Stimulated activated CD4-positive, alpha-beta T cell treated with anti-CD3 and anti-CD28 coated beads, Interleukin-1b, Interleukin-23, amount 100 ng/mL, for 4 hours (primary cell): ENCODE measurements around the gene CNTNAP2.

Source experiments
- DNase-seq, 2 donors: peaks; one replicate each; pipeline ENCODE4 v3.0.0-alpha.2; 2020; ENCODE audit warnings: low read depth in 2 of 2

Gene CNTNAP2

DNA sequence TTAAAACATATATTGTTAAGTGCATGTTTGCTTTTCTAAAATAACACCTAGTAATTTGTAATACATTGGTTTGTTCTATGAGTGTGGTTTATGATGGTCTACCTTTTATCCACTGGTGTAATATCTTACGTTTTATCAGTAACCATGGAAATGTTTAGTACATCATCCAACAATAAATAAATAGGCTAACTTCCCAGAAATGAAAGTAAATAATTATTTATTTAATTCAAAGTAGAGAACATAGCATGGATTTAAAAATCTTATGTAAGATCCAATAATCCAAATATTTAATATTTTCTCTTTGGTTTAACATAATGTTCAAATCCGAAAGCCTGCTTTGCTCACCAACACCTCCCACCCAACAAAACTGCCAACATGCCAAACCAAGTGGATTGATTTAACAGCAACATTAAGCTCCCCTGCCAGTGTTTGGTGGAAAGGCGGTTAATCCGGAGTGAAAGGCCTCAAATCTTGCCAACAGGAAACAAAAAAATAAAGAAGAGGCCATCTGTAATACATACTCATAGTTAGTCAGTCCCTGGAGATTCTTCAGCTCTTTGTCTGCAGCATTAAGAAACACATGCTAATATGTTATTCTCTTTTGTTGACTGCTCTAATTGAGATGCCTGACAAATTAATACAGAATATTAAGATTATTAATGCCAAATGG, 897.8 kb downstream of the CNTNAP2 start:
- DNase-seq = no peak

- no peak for DNase-seq
Measured at GRCh38 chr7:147015999-147016398, 899.4 kb downstream of the CNTNAP2 start.

DNA sequence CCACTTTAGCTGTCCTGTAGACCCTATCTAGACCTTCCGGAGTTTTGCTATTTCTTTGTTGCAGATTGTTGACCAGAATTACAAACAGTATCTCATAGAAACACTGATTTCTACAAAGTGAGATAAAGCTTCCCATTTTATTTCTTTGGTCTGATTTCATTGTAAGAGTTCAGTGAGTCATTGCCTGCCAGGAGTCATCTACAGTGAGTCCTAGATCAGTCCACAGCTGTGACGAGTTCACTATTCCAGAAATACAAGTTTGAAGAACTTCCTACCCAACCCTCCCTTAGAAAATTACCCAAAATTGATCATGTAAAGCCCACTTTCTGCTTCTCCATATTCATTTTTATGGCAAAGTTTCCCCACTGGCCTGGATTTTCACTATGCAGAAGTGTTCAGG, 905.5 kb downstream of the CNTNAP2 start:
- DNase-seq = no peak

- no peak for DNase-seq
Measured at GRCh38 chr7:147023440-147023839, 906.8 kb downstream of the CNTNAP2 start.

DNA sequence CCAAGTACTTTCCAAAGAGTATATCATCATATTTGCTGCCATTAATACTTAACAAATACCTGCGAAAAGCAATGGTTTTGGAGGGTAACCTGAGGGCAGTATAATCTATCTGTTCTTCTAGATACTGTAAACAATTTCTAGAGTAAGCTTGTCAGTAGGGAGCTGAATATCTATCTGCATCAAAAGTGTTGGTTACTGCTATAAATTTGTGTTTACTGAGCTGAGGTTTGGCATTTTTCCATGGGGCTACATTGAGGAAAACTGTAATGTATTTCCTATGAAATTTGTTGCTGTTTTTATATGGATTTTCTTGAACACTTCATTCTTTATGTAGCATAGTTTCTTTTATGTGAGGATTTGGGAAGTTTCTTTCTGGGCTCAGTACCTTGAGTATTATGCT, 913.4 kb downstream of the CNTNAP2 start:
- no peak for DNase-seq

GRCh38 chr7:147033641-147034040, 917.0 kb downstream of the CNTNAP2 start:
- no peak for DNase-seq

GRCh38 chr7:147041438-147041837, 924.8 kb downstream of the CNTNAP2 start:
- DNase-seq = no peak

DNA sequence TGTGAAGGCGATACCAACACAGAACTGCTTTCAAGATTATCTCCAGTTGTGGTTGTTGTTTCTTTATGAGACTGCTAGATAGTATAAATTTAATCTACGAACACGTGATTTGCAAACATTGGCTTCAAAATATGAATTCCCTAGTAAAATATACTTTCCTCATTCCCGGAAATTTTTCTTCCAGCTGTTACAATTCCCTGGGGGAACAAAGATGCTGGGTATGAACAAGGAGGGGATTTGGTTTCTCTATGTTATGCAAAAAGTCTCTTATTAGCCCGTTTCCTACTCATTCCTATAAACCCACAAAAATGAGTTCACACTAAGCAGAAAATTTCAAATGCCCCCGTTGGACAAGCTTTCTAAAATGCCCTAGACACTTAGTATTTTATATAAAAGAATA, 928.3 kb downstream of the CNTNAP2 start:
- DNase-seq = no peak

GRCh38 chr7:147047696-147048095, 931.1 kb downstream of the CNTNAP2 start:
- no peak for DNase-seq

DNA sequence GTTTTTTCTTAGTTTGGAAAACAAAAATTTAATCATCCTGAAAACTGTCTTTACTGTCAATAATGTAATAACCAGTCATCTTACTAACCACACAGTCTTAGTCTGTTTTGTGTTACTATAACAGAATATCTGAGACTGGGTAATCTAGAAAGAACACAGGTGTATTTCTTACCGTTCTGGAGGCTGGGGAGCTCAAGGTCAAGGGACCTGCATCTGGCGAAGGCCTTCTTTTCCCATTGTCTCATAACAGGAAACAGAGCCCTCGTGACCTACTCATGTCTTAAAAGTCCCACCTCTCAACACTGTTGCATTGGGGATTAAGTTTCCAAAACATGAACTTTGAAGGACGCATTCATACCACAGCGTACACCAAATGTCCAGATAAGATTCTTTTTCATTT, 932.3 kb downstream of the CNTNAP2 start:
- DNase-seq = no peak

- no peak for DNase-seq
Measured at GRCh38 chr7:147052818-147053217, 936.2 kb downstream of the CNTNAP2 start.

DNA sequence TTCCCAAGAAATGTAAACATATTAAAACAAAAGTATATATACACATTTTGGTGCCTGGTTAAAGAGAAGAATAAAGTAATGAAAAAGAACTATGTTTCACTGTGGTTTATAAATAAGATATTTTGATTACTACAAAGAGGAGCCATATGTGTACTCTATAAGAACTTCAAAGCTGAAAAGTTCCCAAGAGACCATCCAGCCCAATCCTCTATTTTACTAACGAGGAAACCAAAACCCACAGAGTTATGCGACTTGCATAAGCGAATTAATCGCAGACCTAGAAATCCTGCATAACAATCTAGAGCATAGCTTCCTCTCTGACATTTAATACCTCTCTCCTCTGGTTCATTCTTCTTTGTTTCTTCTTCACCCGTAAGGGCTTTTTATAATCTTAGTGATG, 937.1 kb downstream of the CNTNAP2 start:
- no peak for DNase-seq

DNA sequence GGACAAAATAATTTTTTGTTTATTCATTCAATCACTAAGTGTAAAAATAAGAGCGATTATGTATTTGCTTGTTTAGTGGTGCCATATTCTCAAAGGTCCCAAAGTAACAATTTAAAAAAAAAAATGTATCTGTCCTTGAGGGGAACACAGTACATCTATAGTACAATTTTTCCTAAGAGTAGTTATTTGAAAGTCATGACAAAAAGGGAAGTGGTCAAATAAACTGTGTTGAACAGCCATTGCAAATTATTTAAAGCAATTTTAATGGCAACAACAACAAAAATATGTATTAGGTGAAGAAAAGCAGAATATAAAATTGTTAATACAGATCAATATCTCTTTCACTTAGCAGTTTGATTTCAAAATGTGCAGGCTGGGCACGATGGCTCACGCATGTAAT, 943.5 kb downstream of the CNTNAP2 start:
- no peak for DNase-seq

- no peak for DNase-seq
Measured at GRCh38 chr7:147062897-147063296, 946.3 kb downstream of the CNTNAP2 start.

GRCh38 chr7:147068842-147069241, 952.2 kb downstream of the CNTNAP2 start:
- no peak for DNase-seq

GRCh38 chr7:147069771-147070170, 953.2 kb downstream of the CNTNAP2 start:
- no peak for DNase-seq

DNA sequence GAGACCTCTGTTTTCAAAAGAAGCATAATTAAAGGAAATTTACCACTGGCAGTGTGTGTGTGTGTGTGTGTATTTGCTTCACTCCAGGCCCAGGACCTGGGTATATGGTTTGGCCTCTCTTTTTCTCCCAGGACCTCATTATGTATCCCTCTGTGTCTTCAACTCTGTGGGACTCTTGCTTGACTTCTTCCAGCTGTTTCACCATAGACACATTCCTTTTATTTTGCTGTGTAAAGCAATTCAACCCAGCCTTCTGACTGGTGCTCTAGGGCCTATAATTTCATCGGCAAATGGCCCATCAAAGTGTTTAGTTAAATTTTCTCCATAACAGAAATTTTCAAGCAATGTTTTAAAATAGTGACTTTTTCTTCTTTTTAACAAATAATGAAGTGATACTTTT, 954.3 kb downstream of the CNTNAP2 start:
- no peak for DNase-seq

DNA sequence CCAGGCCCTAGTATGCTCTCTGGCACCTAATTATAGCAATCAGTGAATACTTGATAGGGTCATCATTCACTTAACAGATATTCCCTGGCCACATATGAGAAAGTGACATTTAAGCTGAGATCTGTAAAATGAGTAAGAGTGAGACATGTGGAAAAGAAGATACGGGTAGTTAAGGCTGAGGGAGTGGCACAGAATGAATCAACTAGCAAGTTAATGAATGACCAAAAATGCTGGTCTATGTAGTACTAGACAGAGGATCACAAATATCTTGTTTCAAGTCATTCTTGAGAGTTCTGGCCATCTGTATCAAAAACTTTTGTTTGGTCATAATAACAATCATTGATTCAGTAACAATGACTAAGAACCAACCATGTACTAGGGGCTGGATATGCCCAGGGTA, 954.9 kb downstream of the CNTNAP2 start:
- no peak for DNase-seq

DNA sequence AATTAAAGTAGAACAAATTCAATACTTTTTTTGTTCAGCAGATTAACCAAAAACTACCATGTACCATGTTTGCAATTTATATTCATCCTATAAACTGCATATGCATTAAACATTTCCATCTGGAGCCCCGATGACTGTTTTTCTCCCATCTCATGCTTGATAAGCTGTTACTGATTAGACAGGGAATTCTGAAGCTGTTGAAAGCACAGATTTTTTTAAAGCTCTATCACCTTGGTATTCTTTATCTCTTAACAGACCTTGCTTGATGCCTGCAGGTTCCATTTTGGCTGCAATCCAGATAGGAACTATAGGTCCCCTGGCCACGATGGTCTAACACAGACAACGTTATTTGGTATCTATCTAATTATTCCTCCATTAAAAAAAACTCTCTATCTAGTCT, 961.7 kb downstream of the CNTNAP2 start:
- DNase-seq = no peak

- no peak for DNase-seq
Measured at GRCh38 chr7:147079083-147079482, 962.5 kb downstream of the CNTNAP2 start.

DNA sequence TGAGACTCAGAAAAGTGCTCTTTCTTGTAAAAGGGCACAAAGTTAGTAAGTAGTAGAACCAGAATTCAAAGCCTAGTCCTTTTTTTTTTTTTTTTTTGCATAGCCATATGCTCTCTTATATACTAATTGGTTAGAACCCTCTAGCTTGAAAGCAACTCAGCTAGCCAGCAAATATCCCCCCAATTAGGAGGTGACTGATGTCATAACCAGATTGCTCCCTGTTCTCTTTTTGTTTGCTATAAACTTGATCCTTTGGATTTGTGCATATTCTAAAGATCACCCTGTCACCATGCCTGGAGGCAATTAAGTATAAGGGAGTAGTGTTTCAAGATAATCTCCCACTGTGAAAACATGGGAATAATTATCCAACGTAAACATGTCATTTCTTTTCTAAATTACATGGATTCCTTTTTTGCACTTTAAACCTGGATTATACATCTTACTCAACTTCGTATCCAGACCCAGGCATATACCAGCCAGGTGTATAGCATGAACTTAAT, 963.4 kb downstream of the CNTNAP2 start:
- DNase-seq = no peak

- DNase-seq = no peak
Measured at GRCh38 chr7:147081117-147081516, 964.5 kb downstream of the CNTNAP2 start.

- no peak for DNase-seq
Measured at GRCh38 chr7:147089051-147089461, 972.5 kb downstream of the CNTNAP2 start.

GRCh38 chr7:147089608-147090007, 973.0 kb downstream of the CNTNAP2 start:
- DNase-seq = no peak
